Lung (tissue), 12 donors: ENCODE data around the gene ASTN2. TPM values are rescaled to one million over a fixed set of nuclear protein-coding genes. Genes with fewer than 3 reads are reported as not detected.

Experiments used
- ATAC-seq: fragments of 200-7000 bp; cut with Tn5 transposase; one replicate; pipeline ENCODE4 v1.9.1; 2020; ENCODE audit warnings: moderate number of reproducible peaks; ENCODE audit not compliant: insufficient read depth, low FRiP score
- DNase-seq, 3 donors: peaks; one replicate each; pipeline ENCODE4 v3.0.0-alpha.2; 2013 to 2017
- H3K27ac ChIP-seq, 2 donors: one replicate each; pipeline ENCODE4 v1.5.1; 2013; ENCODE audit warnings: mild to moderate bottlenecking in 2 of 2, moderate library complexity in 2 of 2, control low read depth in 1 of 2, inconsistent platforms in 1 of 2, low read depth in 1 of 2, low read length in 1 of 2
- H3K27me3 ChIP-seq, 3 donors: one replicate each; pipeline ENCODE4 v1.5.1; 2013; ENCODE audit warnings: low read length in 2 of 3; ENCODE audit not compliant: control insufficient read depth in 3 of 3, insufficient read depth in 3 of 3
- H3K36me3 ChIP-seq, 4 donors: one replicate each; pipeline ENCODE4 v1.5.1; 2013; ENCODE audit warnings: low read length in 4 of 4, mild to moderate bottlenecking in 1 of 4, moderate library complexity in 1 of 4; ENCODE audit not compliant: control insufficient read depth in 4 of 4, insufficient read depth in 4 of 4
- H3K4me1 ChIP-seq, 5 donors: one replicate each; pipeline ENCODE4 v1.5.1; 2013; ENCODE audit warnings: low read length in 5 of 5, mild to moderate bottlenecking in 2 of 5, moderate library complexity in 1 of 5; ENCODE audit not compliant: control insufficient read depth in 5 of 5, insufficient read depth in 5 of 5
- H3K4me3 ChIP-seq: one replicate; pipeline ENCODE4 v1.5.1; 2013; ENCODE audit warnings: mild to moderate bottlenecking, control low read depth, moderate library complexity
- H3K9ac ChIP-seq, 2 donors: one replicate each; pipeline ENCODE4 v1.5.1; 2013; ENCODE audit warnings: low read length in 2 of 2, control low read depth in 1 of 2; ENCODE audit not compliant: insufficient read depth in 1 of 2
- H3K9me3 ChIP-seq, 4 donors: one replicate each; pipeline ENCODE4 v1.5.1; 2013; ENCODE audit warnings: low read length in 3 of 4, mild to moderate bottlenecking in 1 of 4, moderate library complexity in 1 of 4; ENCODE audit not compliant: control insufficient read depth in 4 of 4, insufficient read depth in 3 of 4
- CTCF ChIP-seq: IDR thresholded peaks from 2 replicates; pipeline ENCODE4 v1.5.1; 2012; ENCODE audit warnings: mild to moderate bottlenecking; ENCODE audit errors: control extremely low read depth, extremely low read depth
- WGBS, 2 donors: extraction: QIAGEN DNeasy Blood & Tissue Kit; methylation state at CpG; one replicate each; pipeline ENCODE4 v1.1.7; 2013; 5-methylcytosine and 5-hydroxymethylcytosine counted together
- polyA plus RNA-seq, 2 donors: library from polyadenylated mRNA; stranded (reverse); fragments of 200-250 nt; gene quantifications; one replicate each; pipeline ENCODE4 v1.2.1, GENCODE V29; 2013
- total RNA-seq, 2 donors: library from RNA; depleted of rRNA in 1 of 2; stranded (reverse); fragments of >200 nt in 1 of 2; gene quantifications; one replicate each; pipeline ENCODE4 v1.2.1, GENCODE V29; 2014 to 2021
- donor health status: control.
- donor health status: control.
- donor health status: Bipolar disorder and iron deficiency.
- donor health status: healthy.
- donor health status: DM: yes; HTN: yes; CAD: no.

Gene ASTN2
- total and polyA plus RNA-seq, 4 donors, result 1.4 to 7.0 (median 3.3) TPM

- ATAC-seq (no peak), DNase-seq (no peak)
- H3K4me1 ChIP-seq, result peaks cover 0 to 12% (median 2%) of the 10 kb centered on the region in 5 donors
- no peak for TF ChIP-seq CTCF
- no peak overlapping the region for H3K27ac ChIP-seq
- 90 to 94% methylated on average over 1 of the region's 1 CpG for WGBS, 2 donors
- no peak overlapping the region for H3K9ac ChIP-seq
- no peaks in the 10 kb centered on the region for H3K9me3 ChIP-seq
- no peak overlapping the region for H3K4me3 ChIP-seq
- no peaks in the 10 kb centered on the region for H3K36me3 ChIP-seq
- no peaks in the 10 kb centered on the region for H3K27me3 ChIP-seq
These were observed 771.2 kb downstream of the ASTN2 start for GRCh38 chr9:116643691-116644090.

GRCh38 chr9:116641292-116642059, 773.4 kb downstream of the ASTN2 start:
- H3K9me3 ChIP-seq, result no peaks in the 10 kb centered on the region
- whole genome bisulfite sequencing, 2 donors, result 44 to 67% methylated on average over 2 of the region's 2 CpGs
- peak; percentile 44 for ATAC-seq

GRCh38 chr9:116639251-116639741, 775.6 kb downstream of the ASTN2 start:
- Histone ChIP-seq H3K36me3 (no peaks in the 10 kb centered on the region), H3K9me3 (no peaks in the 10 kb centered on the region), H3K27ac (no peak overlapping the region), H3K4me3 (no peak overlapping the region), H3K4me1 (peaks cover 0 to 8% (median 2%) of the 10 kb centered on the region in 5 donors), H3K27me3 (no peaks in the 10 kb centered on the region), H3K9ac (no peak overlapping the region)
- DNase-seq, result no peak
- no peak for TF ChIP-seq CTCF
- ATAC-seq, result peak; percentile 12

More at GRCh38 chr9:116641292-116642059, 773.4 kb downstream of the ASTN2 start:
- H3K27ac ChIP-seq, result no peak overlapping the region
- H3K27me3 ChIP-seq, result no peaks in the 10 kb centered on the region
- H3K9ac ChIP-seq, result no peak overlapping the region
- no peaks in the 10 kb centered on the region for H3K36me3 ChIP-seq
- H3K4me1 ChIP-seq, result peaks cover 0 to 12% (median 2%) of the 10 kb centered on the region in 5 donors
- no peak overlapping the region for H3K4me3 ChIP-seq
- no peak for DNase-seq
- no peak for TF ChIP-seq CTCF

DNA sequence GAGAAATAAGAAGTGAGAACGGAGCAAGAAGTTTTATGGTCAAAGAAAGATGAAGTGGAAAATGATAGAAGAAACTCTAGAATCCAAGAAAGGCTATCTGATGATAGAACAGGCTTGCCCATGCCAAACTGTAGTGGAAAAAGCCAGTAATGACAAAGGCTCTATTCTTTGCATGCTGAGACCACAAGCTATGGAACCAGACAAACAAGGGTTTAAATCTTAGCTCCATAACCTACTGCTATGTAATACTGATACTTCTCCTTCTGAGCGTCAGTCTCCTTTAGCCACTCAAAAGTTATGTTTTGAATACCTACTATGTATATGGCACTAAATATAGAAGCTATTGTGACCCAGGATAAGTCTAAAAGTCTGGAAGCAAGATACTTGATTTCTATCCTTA, 778.9 kb downstream of the ASTN2 start:
- H3K4me1 ChIP-seq, result peaks cover 0 to 2% (median 0%) of the 10 kb centered on the region in 5 donors
- 87 to 95% methylated on average over 2 of the region's 2 CpGs for WGBS, 2 donors
- no peak overlapping the region for H3K27ac ChIP-seq
- H3K4me3 ChIP-seq, result no peak overlapping the region
- no peak overlapping the region for H3K9ac ChIP-seq
- H3K27me3 ChIP-seq, result no peaks in the 10 kb centered on the region
- ATAC-seq, result no peak
- no peaks in the 10 kb centered on the region for H3K36me3 ChIP-seq
- no peaks in the 10 kb centered on the region for H3K9me3 ChIP-seq
- no peak for TF ChIP-seq CTCF
- no peak for DNase-seq
